SKM-1 treated with dmso at 0.1 percent for 144 hours (cell line): Measurements from ENCODE around the gene ATP2C2.
"Not testable (repeated sequence)": the region's sequence is repeated elsewhere in the genome, so short reads cannot be mapped to it uniquely, and the experiment has no call there.

Experiments
- DNase-seq: peaks from one replicate; lab custom pipeline; 2025; ENCODE audit not compliant: unreplicated experiment; lab: John Stamatoyannopoulos, UW

ATP2C2 gene

GRCh38 chr16:84448444-84448843, 80.1 kb downstream of the ATP2C2 start:
- no peak for DNase-seq

GRCh38 chr16:84449156-84450140, 81.1 kb downstream of the ATP2C2 start:
- no peak for DNase-seq

GRCh38 chr16:84450176-84450865, 82.0 kb downstream of the ATP2C2 start:
- DNase-seq: no peak

- not testable (repeated sequence) for DNase-seq
Observed at GRCh38 chr16:84451010-84451676, 82.8 kb downstream of the ATP2C2 start.

- no peak for DNase-seq
Observed at GRCh38 chr16:84451781-84452180, 83.4 kb downstream of the ATP2C2 start.

- DNase-seq: no peak
Observed at GRCh38 chr16:84453061-84453752, 84.9 kb downstream of the ATP2C2 start.

- no peak for DNase-seq
Observed at GRCh38 chr16:84454611-84455010, 86.3 kb downstream of the ATP2C2 start.

- no peak for DNase-seq
Observed at GRCh38 chr16:84455031-84455430, 86.7 kb downstream of the ATP2C2 start.

GRCh38 chr16:84458606-84459532, 90.5 kb downstream of the ATP2C2 start:
- no peak for DNase-seq

- DNase-seq: no peak
Observed at GRCh38 chr16:84459533-84459894, 91.2 kb downstream of the ATP2C2 start.

GRCh38 chr16:84459941-84460405, 91.6 kb downstream of the ATP2C2 start:
- DNase-seq: no peak

GRCh38 chr16:84460406-84461028, 92.2 kb downstream of the ATP2C2 start:
- no peak for DNase-seq

- DNase-seq: no peak
Observed at GRCh38 chr16:84461029-84461412, 92.7 kb downstream of the ATP2C2 start.

GRCh38 chr16:84461413-84462295, 93.3 kb downstream of the ATP2C2 start:
- DNase-seq: no peak

GRCh38 chr16:84462296-84463210, 94.2 kb downstream of the ATP2C2 start:
- DNase-seq: no peak

GRCh38 chr16:84463221-84463620, 94.9 kb downstream of the ATP2C2 start:
- DNase-seq: no peak

- DNase-seq: no peak
Observed at GRCh38 chr16:84464116-84464515, 95.8 kb downstream of the ATP2C2 start.
